SK-N-SH (cell line): ENCODE data around the gene SAXO1.

Experiments
- GABPA ChIP-seq: IDR thresholded peaks from 2 replicates; pipeline ENCODE4 v1.4.0; 2012; ENCODE audit warnings: low read depth, mild to moderate bottlenecking
- NFIC ChIP-seq: IDR thresholded peaks from 2 replicates; pipeline ENCODE4 v1.4.0; 2012; ENCODE audit warnings: borderline replicate concordance
- RFX5 ChIP-seq: IDR thresholded peaks from 2 replicates; pipeline ENCODE4 v1.6.1; 2012; ENCODE audit warnings: mild to moderate bottlenecking, improper control_type of control experiment, low read length
- TEAD4 ChIP-seq: IDR thresholded peaks from 2 replicates; pipeline ENCODE4 v1.4.0; 2012; ENCODE audit warnings: mild to moderate bottlenecking, borderline replicate concordance; ENCODE audit not compliant: insufficient read depth
- YY1 ChIP-seq: IDR thresholded peaks from 2 replicates; pipeline ENCODE4 v1.4.0; 2012; ENCODE audit warnings: low read depth, mild to moderate bottlenecking
- TF ChIP-seq, protein P1 (sequence below): fragments of 200-600 bp; sonication (generic); IDR thresholded peaks from 2 replicates; pipeline ENCODE4 v1.6.1; 2017; ENCODE audit warnings: antibody characterized with exemption, mild to moderate bottlenecking, moderate library complexity
- TF ChIP-seq, protein P2 (sequence below): IDR thresholded peaks from 2 replicates; pipeline ENCODE4 v1.6.1; 2012; ENCODE audit warnings: mild to moderate bottlenecking, low read depth, low read length, moderate library complexity

DNA sequence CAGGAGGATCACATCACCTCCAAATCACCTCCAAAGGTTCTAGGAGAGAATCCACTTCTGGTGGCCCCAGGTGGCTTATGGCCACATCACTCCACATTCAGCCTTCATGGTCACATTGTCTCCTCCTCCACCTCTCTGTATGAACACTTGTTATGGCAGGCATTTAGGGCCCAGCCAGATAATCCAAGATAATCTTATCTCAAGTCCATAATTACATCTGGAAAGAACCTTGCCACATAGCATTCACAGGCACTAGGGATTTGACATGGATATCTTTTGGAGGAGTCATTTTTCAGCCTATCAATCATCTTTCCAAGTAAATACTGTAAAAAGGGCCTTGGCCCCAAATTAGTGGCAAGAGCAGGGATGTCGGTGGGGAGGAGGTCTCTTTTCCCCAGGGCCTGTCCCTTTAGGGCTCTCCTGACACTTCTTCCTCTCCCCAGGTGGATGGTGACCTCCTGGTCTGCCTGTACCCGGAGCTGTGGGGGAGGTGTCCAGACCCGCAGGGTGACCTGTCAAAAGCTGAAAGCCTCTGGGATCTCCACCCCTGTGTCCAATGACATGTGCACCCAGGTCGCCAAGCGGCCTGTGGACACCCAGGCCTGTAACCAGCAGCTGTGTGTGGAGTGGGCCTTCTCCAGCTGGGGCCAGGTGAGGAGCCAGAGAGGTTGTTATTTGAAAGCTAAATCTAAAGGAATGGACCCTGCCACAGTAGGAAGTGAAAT, 140.9 kb downstream of the SAXO1 start:
- TF ChIP-seq RFX5 = no peak
- TF ChIP-seq TEAD4 = no peak
- TF ChIP-seq, protein P1, sequence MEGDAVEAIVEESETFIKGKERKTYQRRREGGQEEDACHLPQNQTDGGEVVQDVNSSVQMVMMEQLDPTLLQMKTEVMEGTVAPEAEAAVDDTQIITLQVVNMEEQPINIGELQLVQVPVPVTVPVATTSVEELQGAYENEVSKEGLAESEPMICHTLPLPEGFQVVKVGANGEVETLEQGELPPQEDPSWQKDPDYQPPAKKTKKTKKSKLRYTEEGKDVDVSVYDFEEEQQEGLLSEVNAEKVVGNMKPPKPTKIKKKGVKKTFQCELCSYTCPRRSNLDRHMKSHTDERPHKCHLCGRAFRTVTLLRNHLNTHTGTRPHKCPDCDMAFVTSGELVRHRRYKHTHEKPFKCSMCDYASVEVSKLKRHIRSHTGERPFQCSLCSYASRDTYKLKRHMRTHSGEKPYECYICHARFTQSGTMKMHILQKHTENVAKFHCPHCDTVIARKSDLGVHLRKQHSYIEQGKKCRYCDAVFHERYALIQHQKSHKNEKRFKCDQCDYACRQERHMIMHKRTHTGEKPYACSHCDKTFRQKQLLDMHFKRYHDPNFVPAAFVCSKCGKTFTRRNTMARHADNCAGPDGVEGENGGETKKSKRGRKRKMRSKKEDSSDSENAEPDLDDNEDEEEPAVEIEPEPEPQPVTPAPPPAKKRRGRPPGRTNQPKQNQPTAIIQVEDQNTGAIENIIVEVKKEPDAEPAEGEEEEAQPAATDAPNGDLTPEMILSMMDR = no peak
- no peak for TF ChIP-seq GABPA
- TF ChIP-seq YY1 = no peak
- TF ChIP-seq NFIC = no peak
- TF ChIP-seq, protein P2, sequence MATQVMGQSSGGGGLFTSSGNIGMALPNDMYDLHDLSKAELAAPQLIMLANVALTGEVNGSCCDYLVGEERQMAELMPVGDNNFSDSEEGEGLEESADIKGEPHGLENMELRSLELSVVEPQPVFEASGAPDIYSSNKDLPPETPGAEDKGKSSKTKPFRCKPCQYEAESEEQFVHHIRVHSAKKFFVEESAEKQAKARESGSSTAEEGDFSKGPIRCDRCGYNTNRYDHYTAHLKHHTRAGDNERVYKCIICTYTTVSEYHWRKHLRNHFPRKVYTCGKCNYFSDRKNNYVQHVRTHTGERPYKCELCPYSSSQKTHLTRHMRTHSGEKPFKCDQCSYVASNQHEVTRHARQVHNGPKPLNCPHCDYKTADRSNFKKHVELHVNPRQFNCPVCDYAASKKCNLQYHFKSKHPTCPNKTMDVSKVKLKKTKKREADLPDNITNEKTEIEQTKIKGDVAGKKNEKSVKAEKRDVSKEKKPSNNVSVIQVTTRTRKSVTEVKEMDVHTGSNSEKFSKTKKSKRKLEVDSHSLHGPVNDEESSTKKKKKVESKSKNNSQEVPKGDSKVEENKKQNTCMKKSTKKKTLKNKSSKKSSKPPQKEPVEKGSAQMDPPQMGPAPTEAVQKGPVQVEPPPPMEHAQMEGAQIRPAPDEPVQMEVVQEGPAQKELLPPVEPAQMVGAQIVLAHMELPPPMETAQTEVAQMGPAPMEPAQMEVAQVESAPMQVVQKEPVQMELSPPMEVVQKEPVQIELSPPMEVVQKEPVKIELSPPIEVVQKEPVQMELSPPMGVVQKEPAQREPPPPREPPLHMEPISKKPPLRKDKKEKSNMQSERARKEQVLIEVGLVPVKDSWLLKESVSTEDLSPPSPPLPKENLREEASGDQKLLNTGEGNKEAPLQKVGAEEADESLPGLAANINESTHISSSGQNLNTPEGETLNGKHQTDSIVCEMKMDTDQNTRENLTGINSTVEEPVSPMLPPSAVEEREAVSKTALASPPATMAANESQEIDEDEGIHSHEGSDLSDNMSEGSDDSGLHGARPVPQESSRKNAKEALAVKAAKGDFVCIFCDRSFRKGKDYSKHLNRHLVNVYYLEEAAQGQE = no peak
